NCI-H524 treated with DMSO at 0.1 percent for 48 hours (cell line): ENCODE data around the gene GNB1L.
"Not testable (repeated sequence)": the region's sequence is repeated elsewhere in the genome, so short reads cannot be mapped to it uniquely, and the experiment has no call there.

Experiments
- DNase-seq: peaks from one replicate; lab custom pipeline; 2025; lab: John Stamatoyannopoulos, UW

GNB1L gene

DNA sequence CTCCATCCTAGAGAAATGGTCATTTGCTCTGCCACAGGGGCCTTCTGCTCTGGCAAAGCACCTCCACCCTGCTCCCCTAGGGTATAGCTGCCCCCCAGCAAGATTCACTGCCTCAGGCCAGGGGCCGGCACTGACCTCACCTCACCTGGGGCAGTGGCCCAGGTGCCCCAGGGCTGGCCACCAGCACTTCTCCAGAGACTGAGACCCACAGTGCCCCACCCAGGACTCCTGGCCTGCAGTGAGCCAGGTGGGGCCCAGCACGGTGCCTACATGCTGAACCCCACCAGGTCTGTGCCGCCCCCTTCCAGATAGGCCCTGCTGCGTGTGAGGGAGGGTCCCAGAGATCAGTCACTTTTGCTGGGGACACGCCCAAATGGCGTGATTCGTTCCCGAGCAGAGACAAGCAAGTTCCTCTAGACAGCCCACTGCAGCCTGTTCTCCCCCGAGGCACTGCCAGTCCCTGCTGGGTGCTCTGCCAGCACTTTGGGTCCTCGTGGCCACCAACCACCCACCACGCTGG, 10.8 kb downstream of the GNB1L start:
- no peak for DNase-seq

- peak; percentile 74 for DNase-seq
Measured at GRCh38 chr22:19843107-19843856, 11.4 kb downstream of the GNB1L start.

GRCh38 chr22:19842393-19843106, 12.1 kb downstream of the GNB1L start:
- DNase-seq = no peak

DNA sequence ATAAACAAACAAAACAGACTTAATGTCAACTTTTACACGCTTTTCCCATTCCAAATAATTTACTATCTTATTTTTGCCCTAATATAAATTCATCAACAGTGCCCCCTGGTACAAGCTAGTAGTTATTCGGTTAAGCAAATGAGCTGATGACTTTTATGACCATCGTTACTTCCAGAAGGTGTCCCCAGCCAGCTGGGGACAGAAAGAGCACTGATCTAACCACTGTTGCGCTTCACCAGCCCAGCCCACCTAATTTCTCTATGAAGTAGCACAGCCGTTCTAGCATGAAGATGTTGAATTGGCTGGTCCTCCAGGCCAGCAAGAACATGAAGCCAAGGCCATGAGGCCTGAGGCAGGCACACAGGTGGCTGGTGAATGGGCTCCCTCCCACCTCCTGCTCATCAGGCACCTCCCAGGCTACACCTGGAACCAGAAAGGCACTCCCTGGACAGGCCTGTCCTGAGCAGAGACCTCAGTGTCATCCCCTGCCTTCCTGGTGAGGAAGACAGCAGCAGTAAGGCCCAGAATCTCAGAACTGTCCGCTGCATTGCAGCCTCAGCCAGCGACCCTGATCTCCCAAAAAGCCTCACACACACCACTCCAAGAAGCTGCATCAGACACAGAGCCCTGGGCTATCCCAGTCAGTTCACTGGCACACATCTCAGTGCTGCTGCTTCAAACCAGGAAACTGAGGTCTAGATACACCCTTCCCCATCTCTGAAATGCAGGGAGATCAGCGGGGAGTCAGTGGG, 12.9 kb downstream of the GNB1L start:
- no peak for DNase-seq

DNA sequence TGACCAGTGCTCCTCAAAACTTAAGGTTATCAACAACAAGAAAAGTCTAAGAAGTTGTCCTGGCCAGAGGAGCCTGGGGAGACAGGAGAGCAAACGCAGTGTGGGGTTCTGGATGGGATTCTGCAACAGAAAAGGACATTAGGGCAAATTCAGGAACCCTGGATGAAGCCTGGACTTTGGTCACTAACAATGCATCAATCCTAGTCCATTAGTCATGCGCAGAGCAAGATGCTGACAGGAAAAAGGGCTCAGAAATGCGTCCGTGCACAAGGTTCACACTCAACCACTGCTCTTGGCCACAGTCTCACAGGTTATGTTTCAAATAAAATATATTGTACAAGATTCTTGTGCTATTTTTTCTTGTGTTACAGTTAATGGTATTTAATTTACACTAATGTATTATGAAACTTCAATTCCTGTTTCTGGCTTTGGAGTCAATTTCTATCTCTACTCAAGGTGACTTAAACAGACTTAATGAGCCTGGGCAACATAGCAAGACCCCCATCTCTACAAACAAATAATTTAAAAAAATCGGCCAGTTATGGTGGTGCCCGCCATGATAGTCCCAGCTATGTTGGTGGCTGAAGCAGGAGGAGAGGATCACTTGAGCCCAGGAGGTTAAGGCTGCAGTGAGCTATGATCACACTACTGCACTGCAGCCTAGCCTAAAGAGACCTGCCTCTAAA, 13.6 kb downstream of the GNB1L start:
- no peak for DNase-seq

GRCh38 chr22:19840059-19840458, 14.6 kb downstream of the GNB1L start:
- no peak for DNase-seq

- DNase-seq = no peak
Measured at GRCh38 chr22:19837915-19838314, 16.8 kb downstream of the GNB1L start.

- no peak for DNase-seq
Measured at GRCh38 chr22:19836512-19836911, 18.2 kb downstream of the GNB1L start.

- DNase-seq = no peak
Measured at GRCh38 chr22:19834599-19834998, 20.1 kb downstream of the GNB1L start.

- not testable (repeated sequence) for DNase-seq
Measured at GRCh38 chr22:19833327-19833726, 21.3 kb downstream of the GNB1L start.

- DNase-seq = no peak
Measured at GRCh38 chr22:19832476-19833108, 22.1 kb downstream of the GNB1L start.

DNA sequence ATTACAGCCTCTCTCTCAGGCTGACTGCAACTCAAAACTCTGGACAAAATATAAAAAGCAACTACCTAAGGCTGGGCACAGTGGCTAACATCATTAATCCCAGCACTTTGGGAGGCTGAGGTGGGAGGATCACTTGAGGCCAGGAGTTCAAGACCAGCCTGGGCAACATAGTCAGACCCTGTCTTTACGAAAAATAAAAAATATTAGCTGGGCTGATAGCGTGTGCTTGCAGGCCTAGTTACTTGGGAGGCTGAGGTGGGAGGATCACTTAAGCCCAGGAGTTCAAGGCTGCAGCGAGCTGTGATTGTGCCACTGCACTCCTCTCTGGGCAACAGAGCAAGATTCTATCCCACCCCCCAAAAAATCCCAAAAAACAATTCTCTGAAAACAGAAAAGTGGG, 22.7 kb downstream of the GNB1L start:
- not testable (repeated sequence) for DNase-seq

DNA sequence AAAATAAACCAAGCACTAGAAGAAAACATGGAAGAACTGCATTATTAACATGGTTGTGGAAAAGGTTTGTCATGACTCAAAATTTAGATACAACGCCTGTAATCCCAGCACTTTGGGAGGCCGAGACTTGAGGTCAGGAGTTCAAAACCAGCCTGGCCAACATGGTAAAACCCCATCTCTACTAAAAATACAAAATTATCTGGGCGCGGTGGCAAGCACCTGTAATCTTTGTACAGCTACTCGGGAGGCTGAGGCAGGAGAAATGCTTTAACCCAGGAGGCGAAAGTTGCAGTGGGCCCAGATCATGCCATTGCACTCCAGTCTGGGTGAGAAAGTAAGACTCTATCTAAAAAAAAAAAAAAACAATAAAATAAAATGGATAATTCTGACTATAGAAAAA, 23.7 kb downstream of the GNB1L start:
- no peak for DNase-seq

DNA sequence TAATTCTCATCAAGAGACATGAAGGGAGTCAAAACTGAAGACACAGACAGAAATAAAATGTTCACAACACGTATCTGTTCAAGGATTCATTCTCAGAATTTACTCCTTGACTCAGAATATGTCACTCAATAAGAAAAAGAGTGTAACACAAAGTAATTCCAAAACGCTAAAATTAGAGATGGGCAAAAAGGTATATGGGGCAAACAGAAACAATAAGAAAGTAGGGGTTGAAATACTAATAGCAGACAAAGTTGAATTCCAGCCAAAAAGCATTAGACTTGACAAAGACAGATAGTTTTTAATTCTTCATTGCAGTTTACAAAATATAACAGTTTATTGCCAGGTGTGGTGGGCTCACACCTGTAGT, 26.7 kb downstream of the GNB1L start:
- no peak for DNase-seq

GRCh38 chr22:19827341-19828034, 27.2 kb downstream of the GNB1L start:
- no peak for DNase-seq

DNA sequence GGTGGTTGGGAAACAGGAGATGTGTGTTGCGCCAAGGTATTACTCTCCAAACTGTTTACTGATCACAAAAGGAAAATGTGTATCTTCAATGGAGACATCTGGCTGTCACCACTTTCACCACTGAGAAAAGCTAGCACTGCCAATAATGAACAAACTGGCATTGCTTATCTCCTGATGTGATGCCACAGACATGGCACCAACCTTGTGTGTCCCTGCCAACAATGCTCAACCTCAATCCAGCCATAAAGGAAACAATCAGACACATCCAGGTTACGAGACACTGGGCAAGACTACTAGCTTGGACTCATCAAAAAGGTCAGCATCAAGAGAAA, 28.1 kb downstream of the GNB1L start:
- DNase-seq = no peak

DNA sequence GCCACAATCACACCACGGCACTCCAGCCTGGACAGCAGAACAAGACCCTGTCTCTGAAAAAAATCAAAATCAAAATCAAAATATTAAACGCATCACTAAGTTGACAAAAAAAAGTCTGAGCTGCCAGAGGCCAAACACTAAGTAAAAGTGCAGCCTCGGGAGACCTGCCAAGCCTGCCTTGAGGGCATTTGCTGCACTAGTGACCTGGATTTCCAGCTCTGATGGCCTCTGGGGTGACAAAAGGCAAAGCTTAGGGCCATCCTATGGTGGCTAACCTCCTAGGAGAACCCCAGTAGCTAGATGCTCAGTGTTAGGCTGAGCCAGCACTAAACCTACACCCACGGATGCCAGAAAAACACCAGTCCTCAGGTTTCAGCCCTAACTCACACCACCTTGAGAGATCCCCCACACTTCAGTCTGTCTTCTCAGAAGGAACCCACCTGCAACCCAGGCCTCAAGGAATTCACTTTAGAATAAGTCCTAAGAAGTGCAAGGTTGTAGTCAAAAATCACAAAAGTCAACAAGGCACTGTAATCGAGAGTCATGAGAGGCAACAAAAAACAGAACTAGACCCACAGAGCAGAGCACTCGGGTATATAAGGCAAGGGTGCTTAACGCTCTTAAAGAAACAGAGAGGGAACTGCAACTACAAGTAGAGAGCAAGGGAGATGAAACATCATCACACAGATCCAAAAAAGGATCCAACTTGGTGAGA, 28.6 kb downstream of the GNB1L start:
- no peak for DNase-seq

GRCh38 chr22:19824926-19825339, 29.7 kb downstream of the GNB1L start:
- no peak for DNase-seq

GRCh38 chr22:19824212-19824925, 30.3 kb downstream of the GNB1L start:
- no peak for DNase-seq

DNA sequence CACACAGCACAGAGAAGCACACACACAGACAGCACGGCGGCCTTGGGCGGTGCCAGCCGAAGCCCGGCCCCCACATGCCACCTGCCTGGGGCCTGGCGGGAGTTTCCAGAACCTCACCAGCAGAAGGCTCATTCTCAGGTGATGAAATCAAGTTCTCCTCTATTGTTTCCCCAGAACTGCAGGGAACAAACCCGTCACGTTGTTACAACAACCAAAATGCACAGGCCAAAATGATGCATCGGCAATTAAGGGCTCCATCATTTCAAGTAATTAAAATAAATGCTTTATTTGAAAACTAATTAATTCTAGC, 30.8 kb downstream of the GNB1L start:
- no peak for DNase-seq
